Panc1 (cell line): ENCODE measurements around the gene KCNMA1. TPM values are rescaled to one million over a fixed set of nuclear protein-coding genes. Genes with fewer than 3 reads are reported as not detected.

Source experiments
- ATAC-seq: fragments of 200-7000 bp; cut with Tn5 transposase; 2 replicates; pipeline ENCODE4 v1.9.1; 2020; ENCODE audit warnings: mild to moderate bottlenecking, moderate library complexity
- BruUV-seq: library from RNA; stranded (reverse); fragments of 400-500 nt; replicated peaks from 2 replicates; lab custom pipeline; 2021; lab: Mats Ljungman, UMichigan
- CTCF ChIA-PET: fragments of 300-600 bp; sonication (Branson Sonifier 250); formaldehyde crosslinking; loops from one replicate; lab custom pipeline; 2022; ENCODE audit warnings: antibody characterized with exemption; lab: Charles Lee
- POLR2A ChIA-PET: fragments of 300-600 bp; sonication (Branson Sonifier 250); formaldehyde crosslinking; loops from one replicate; lab custom pipeline; 2022; ENCODE audit warnings: antibody characterized with exemption; lab: Charles Lee
- DNase-seq: peaks from one replicate; pipeline ENCODE4 v3.0.0-alpha.2; 2010; ENCODE audit warnings: low read depth, low spot score
- H3K27ac ChIP-seq: 2 replicates; pipeline ENCODE4 v1.5.1; 2011; ENCODE audit warnings: mild to moderate bottlenecking, low read length, inconsistent platforms
- H3K27me3 ChIP-seq: fragments of 200-500 bp; sonication (Bioruptor generic); 2 replicates; pipeline ENCODE4 v1.6.0; 2014; ENCODE audit warnings: low read length, inconsistent platforms; ENCODE audit not compliant: control insufficient read depth, insufficient read depth
- H3K36me3 ChIP-seq: fragments of 200-500 bp; sonication (Bioruptor generic); 2 replicates; pipeline ENCODE4 v1.5.1; 2014; ENCODE audit warnings: inconsistent platforms, mild to moderate bottlenecking, low read length, moderate library complexity; ENCODE audit not compliant: control insufficient read depth, insufficient read depth
- H3K4me1 ChIP-seq: 2 replicates; pipeline ENCODE4 v1.5.1; 2011; ENCODE audit warnings: inconsistent platforms, mild to moderate bottlenecking, low read length, moderate library complexity; ENCODE audit not compliant: control insufficient read depth, insufficient read depth
- H3K4me3 ChIP-seq, 2 experiments: 2 replicates each; pipeline ENCODE4 v1.5.1; 2011 to 2012; ENCODE audit warnings: low read depth in 2 of 2, low read length in 2 of 2, mild to moderate bottlenecking in 2 of 2, inconsistent platforms in 1 of 2, moderate library complexity in 1 of 2
- H3K9me3 ChIP-seq: fragments of 200-500 bp; sonication (Bioruptor generic); 2 replicates; pipeline ENCODE4 v1.5.1; 2014; ENCODE audit warnings: low read depth, mild to moderate bottlenecking, inconsistent platforms, low read length, moderate library complexity; ENCODE audit not compliant: control insufficient read depth, insufficient read depth
- POLR2AphosphoS5 ChIP-seq: IDR thresholded peaks from 2 replicates; pipeline ENCODE4 v1.6.1; 2012; ENCODE audit warnings: mild to moderate bottlenecking, low read depth, low read length, moderate library complexity
- REST ChIP-seq, 2 experiments: IDR thresholded peaks; 2 replicates each; pipeline ENCODE4 v1.6.1; 2011 to 2012; ENCODE audit warnings: low read depth in 2 of 2, control low read depth in 1 of 2, low read length in 1 of 2, mild to moderate bottlenecking in 1 of 2, moderate library complexity in 1 of 2; ENCODE audit not compliant: insufficient read depth in 1 of 2
- SIN3A ChIP-seq: IDR thresholded peaks from 2 replicates; pipeline ENCODE4 v1.6.1; 2012; ENCODE audit warnings: low read depth, mild to moderate bottlenecking, low read length, moderate library complexity, borderline replicate concordance; ENCODE audit not compliant: insufficient read depth
- TCF7L2 ChIP-seq: IDR thresholded peaks from 2 replicates; pipeline ENCODE4 v1.6.1; 2011; ENCODE audit warnings: mild to moderate bottlenecking, low read depth, low read length, inconsistent platforms
- in situ Hi-C: cut with HindIII; loops from 2 replicates; pipeline ENCODE4 v1.10.0; 2016; ENCODE audit warnings: low sequenced_read_pairs, low pct_unique_long_range_greater_than_20kb
- intact Hi-C: fragments of 100-400 bp; cut with micrococcal nuclease; formaldehyde crosslinking; loops from one replicate; pipeline ENCODE4 v1.10.0; 2022; ENCODE audit not compliant: unreplicated experiment
- total RNA-seq: library from RNA; stranded (reverse); gene quantifications from one replicate; pipeline ENCODE4 v1.2.1, GENCODE V29; 2021; ENCODE audit not compliant: unreplicated experiment
- TF ChIP-seq, protein P1 (sequence below): fragments of 450-650 bp; IDR thresholded peaks from 2 replicates; pipeline ENCODE4 v1.5.1; 2017; ENCODE audit warnings: mild to moderate bottlenecking

The KCNMA1 gene
- total RNA-seq, 1 experiment from 2014 or later, result 91.9 TPM

DNA sequence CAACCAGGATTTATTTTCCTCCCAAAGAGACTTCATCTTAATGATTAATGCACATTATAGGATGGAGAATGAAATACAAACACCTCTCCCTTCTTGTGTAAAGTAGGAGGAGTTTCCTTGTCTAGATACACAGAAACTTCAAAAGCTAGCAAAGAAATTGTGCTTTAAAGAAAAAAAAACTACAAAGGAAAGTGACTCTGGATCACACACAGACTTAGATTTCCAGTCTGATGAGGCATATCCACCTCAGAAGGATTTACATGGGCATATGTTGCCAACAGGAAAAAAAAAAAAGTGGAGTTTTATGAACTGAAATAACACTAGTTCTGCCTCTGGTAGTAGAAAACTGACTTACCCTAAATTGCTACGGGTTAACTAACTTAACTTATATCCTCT is 449.6 kb downstream of the KCNMA1 start:
- Histone ChIP-seq H3K4me1 (0 out of 2 replicates have a peak, but pooled peaks cover 2% of the 10 kb centered on the region), H3K27ac (no peak overlapping the region), H3K9me3 (no peaks in the 10 kb centered on the region), H3K36me3 (no peaks in the 10 kb centered on the region), H3K27me3 (no peaks in the 10 kb centered on the region), H3K4me3 (no peak overlapping the region)
- POLR2A ChIA-PET, result no interaction called here
- TF ChIP-seq SIN3A, result no peak
- TF ChIP-seq REST (IDR thresholded peaks at IDR 0.05; ENCODE audit: insufficient read depth in 1 of 2, low read depth in 2 of 2, low read length in 1 of 2), result no peak
- TF ChIP-seq, protein P1, sequence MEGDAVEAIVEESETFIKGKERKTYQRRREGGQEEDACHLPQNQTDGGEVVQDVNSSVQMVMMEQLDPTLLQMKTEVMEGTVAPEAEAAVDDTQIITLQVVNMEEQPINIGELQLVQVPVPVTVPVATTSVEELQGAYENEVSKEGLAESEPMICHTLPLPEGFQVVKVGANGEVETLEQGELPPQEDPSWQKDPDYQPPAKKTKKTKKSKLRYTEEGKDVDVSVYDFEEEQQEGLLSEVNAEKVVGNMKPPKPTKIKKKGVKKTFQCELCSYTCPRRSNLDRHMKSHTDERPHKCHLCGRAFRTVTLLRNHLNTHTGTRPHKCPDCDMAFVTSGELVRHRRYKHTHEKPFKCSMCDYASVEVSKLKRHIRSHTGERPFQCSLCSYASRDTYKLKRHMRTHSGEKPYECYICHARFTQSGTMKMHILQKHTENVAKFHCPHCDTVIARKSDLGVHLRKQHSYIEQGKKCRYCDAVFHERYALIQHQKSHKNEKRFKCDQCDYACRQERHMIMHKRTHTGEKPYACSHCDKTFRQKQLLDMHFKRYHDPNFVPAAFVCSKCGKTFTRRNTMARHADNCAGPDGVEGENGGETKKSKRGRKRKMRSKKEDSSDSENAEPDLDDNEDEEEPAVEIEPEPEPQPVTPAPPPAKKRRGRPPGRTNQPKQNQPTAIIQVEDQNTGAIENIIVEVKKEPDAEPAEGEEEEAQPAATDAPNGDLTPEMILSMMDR, result no peak
- TF ChIP-seq TCF7L2, result no peak
- TF ChIP-seq POLR2AphosphoS5, result no peak
- no TSS peak for BruUV-seq
- ATAC-seq, result no peak
- intact Hi-C loops, result no loop called here
- in situ Hi-C loops, result no loop called here
- DNase-seq, result no peak
- CTCF ChIA-PET, result no interaction called here

DNA sequence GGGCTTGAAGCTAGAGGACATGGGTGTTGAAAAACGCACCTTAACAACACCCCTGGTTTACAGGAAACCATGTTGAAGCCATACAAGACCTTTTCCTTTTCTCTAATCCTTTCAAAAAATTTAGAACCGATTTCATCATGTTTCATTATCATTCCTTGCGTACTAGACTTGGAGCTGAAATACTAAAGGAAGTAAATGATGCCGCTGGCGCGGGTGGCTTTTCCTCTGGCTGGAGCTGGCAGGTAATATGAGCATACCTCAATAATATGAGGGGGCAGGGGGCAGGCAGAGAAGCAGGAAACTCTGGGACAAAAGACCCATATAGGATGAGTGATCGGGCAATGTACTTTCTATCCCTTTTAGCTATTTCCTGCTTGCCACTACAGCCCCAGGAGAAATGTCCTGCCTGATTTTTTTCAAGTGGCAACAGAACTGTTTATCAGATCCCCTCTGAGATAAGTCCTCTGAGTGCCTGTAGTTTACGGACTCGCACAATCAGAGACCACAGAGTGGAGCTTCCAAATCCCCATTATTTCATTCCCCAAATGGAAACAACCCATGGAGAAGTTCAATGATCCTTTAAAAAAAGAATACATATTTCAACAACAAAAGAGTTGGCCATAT is 450.1 kb downstream of the KCNMA1 start:
- intact Hi-C loops (no loop called here), in situ Hi-C loops (no loop called here)
- Histone ChIP-seq H3K27me3 (no peaks in the 10 kb centered on the region), H3K36me3 (no peaks in the 10 kb centered on the region), H3K4me1 (0 out of 2 replicates have a peak, but pooled peaks cover 2% of the 10 kb centered on the region), H3K4me3 (no peak overlapping the region), H3K27ac (no peak overlapping the region), H3K9me3 (no peaks in the 10 kb centered on the region)
- POLR2A ChIA-PET, result interaction anchor here (0.6 kb wide), 1 partner anchor 1997 kb away, joined by 3 read pairs; no protein-coding TSS in a partner anchor
- CTCF ChIA-PET, result no interaction called here
- no TSS peak for BruUV-seq
- no peak for ATAC-seq
- TF ChIP-seq, protein P1, result no peak
- TF ChIP-seq TCF7L2 (no peak), SIN3A (no peak), REST (IDR thresholded peaks at IDR 0.05; ENCODE audit: insufficient read depth in 1 of 2, low read depth in 2 of 2, low read length in 1 of 2) (no peak), POLR2AphosphoS5 (no peak)
- DNase-seq, result no peak
